KMS-11 (cell line): ENCODE measurements around the gene PRB4.

ENCODE experiments used
- H2AFZ ChIP-seq: fragments of 200-600 bp; sonication (generic); 2 replicates; pipeline ENCODE4 v1.6.1; 2016; ENCODE audit warnings: antibody characterized with exemption, mixed run types, low read depth
- H3K27ac ChIP-seq: fragments of 200-600 bp; sonication (generic); 2 replicates; pipeline ENCODE4 v1.6.1; 2016; ENCODE audit warnings: mild to moderate bottlenecking, mixed run types
- H3K27me3 ChIP-seq: fragments of 200-600 bp; sonication (generic); 2 replicates; pipeline ENCODE4 v1.6.1; 2017; ENCODE audit warnings: mild to moderate bottlenecking, low read depth, mixed run types, moderate library complexity; ENCODE audit not compliant: insufficient read depth
- H3K36me3 ChIP-seq: fragments of 200-600 bp; sonication (generic); 2 replicates; pipeline ENCODE4 v1.6.1; 2017; ENCODE audit warnings: mild to moderate bottlenecking, mixed run types; ENCODE audit not compliant: insufficient read depth
- H3K4me1 ChIP-seq: fragments of 200-600 bp; sonication (generic); 2 replicates; pipeline ENCODE4 v1.6.1; 2016; ENCODE audit warnings: mild to moderate bottlenecking, low read depth, mixed run types; ENCODE audit not compliant: poor library complexity, severe bottlenecking
- H3K4me2 ChIP-seq: fragments of 200-600 bp; sonication (generic); 2 replicates; pipeline ENCODE4 v1.7.0; 2016; ENCODE audit warnings: mild to moderate bottlenecking, mixed run types
- H3K4me3 ChIP-seq: fragments of 200-600 bp; sonication (generic); IDR thresholded peaks from 2 replicates; pipeline ENCODE4 v1.6.1; 2017; ENCODE audit warnings: low read depth, low read length, mixed read lengths; ENCODE audit not compliant: insufficient read depth
- H3K79me2 ChIP-seq: fragments of 200-600 bp; sonication (generic); 2 replicates; pipeline ENCODE4 v1.6.1; 2016; ENCODE audit warnings: low read depth, mixed run types; ENCODE audit not compliant: insufficient read depth
- H3K9ac ChIP-seq: fragments of 200-600 bp; sonication (generic); 2 replicates; pipeline ENCODE4 v1.6.1; 2016; ENCODE audit warnings: mild to moderate bottlenecking, mixed run types
- H4K20me1 ChIP-seq: fragments of 200-600 bp; sonication (generic); 2 replicates; pipeline ENCODE4 v1.6.1; 2016; ENCODE audit warnings: mild to moderate bottlenecking, mixed run types; ENCODE audit not compliant: insufficient read depth
- CTCF ChIP-seq: fragments of 200-600 bp; sonication (generic); conservative IDR thresholded peaks from 2 replicates; pipeline ENCODE4 v1.6.1; 2017; ENCODE audit warnings: low read depth, mild to moderate bottlenecking, antibody characterized with exemption, low read length, moderate library complexity, mixed read lengths

PRB4 gene

DNA sequence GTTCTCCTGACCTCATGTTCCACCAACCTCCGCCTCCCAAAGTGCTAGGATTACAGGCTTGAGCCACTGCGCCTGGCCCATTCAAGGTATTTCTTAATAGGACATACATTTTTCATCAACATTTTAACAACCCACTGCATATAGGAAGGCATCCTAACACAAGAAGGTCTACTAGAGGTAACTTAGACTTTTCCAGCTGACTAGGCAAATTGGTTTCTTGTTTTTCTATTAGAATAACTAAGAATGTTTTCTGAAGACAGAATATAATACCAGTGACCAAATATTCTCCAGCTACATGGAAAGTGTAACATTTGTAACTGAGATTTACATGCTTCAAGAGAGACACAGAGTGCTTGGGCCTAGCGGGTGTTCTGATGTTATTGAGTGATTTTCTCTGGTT, 14.2 kb upstream of the PRB4 start:
- H2AFZ ChIP-seq = no peak overlapping the region
- TF ChIP-seq CTCF = no peak
- no peak overlapping the region for H3K4me2 ChIP-seq
- no peaks in the 10 kb centered on the region for H4K20me1 ChIP-seq
- H3K36me3 ChIP-seq = no peaks in the 10 kb centered on the region
- no peak overlapping the region for H3K4me3 ChIP-seq
- H3K79me2 ChIP-seq = no peaks in the 10 kb centered on the region
- H3K27ac ChIP-seq = no peak overlapping the region
- H3K27me3 ChIP-seq = no peaks in the 10 kb centered on the region
- no peak overlapping the region for H3K9ac ChIP-seq
- H3K4me1 ChIP-seq = no peaks in the 10 kb centered on the region

DNA sequence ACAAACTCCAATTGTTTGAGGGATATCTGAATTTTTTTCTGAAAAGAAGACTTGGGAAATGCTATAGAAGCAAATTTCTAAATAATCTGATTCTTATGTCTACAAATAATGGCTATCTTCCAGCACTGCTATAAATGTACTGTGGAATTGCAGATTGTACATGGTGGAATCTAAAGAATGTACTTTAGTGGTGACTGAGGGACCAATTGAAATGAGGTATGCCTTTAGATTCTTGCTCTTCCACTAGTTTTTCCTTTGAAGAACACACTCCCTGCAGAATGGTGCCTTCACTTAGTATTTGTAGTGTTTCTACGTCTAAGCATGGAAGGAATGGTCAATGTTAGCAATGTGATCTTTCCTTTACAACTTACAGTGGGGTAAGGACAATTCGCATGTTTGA, 11.7 kb upstream of the PRB4 start:
- Histone ChIP-seq H2AFZ (no peak overlapping the region), H3K27ac (no peak overlapping the region), H4K20me1 (no peaks in the 10 kb centered on the region), H3K9ac (no peak overlapping the region), H3K4me2 (no peak overlapping the region), H3K27me3 (no peaks in the 10 kb centered on the region), H3K4me1 (no peaks in the 10 kb centered on the region), H3K36me3 (no peaks in the 10 kb centered on the region), H3K4me3 (no peak overlapping the region), H3K79me2 (no peaks in the 10 kb centered on the region)
- no peak for TF ChIP-seq CTCF

- Histone ChIP-seq H3K4me1 (no peaks in the 10 kb centered on the region), H3K4me2 (no peak overlapping the region), H3K36me3 (no peaks in the 10 kb centered on the region), H3K79me2 (no peaks in the 10 kb centered on the region), H4K20me1 (no peaks in the 10 kb centered on the region), H3K27ac (no peak overlapping the region), H2AFZ (no peak overlapping the region), H3K27me3 (no peaks in the 10 kb centered on the region), H3K4me3 (no peak overlapping the region), H3K9ac (no peak overlapping the region)
- TF ChIP-seq CTCF = no peak
Measured at GRCh38 chr12:11307143-11307542, 3.1 kb downstream of the PRB4 start.

DNA sequence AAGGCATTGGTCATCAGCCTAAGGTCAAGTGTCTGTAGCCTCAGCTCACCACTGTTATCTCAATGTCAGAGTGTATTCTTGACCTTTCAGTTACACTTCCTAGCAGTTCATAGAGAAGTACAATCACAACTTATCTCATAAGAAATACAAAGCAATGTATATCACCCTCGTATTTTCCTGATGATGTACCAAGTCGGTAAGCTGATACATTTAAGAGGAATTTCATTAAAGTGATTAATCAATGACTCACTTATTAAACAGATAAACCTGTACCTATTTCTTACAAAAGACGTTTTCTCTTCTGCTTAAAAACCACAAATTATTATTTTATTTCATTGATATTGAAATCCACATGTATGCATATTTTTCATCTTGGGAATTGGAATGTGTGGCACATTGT, 36.8 kb downstream of the PRB4 start:
- Histone ChIP-seq H3K27ac (no peak overlapping the region), H3K9ac (no peak overlapping the region), H4K20me1 (no peaks in the 10 kb centered on the region), H3K27me3 (no peaks in the 10 kb centered on the region), H3K36me3 (no peaks in the 10 kb centered on the region), H3K4me2 (no peak overlapping the region), H3K4me1 (no peaks in the 10 kb centered on the region), H2AFZ (no peak overlapping the region), H3K79me2 (no peaks in the 10 kb centered on the region), H3K4me3 (no peak overlapping the region)
- no peak for TF ChIP-seq CTCF

DNA sequence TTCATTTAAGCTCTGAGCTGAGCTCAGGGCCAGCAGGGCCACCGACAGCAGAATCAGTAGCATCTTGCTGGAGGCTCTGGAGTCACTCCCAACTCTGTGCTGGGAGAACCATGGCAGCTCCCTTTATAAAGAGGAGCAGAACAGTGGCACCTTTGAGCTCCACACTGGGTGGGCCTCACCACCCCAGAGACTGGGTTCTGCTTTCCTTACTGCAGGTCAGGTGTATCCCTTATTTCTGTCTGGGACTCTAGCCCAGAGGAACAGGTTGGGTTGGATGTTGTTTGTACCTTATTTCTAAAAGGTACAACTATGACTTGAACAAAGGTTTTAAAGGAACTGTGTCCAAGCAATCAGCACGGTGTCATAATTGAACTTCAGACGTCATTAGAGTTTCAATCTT, 40.6 kb downstream of the PRB4 start, which contains the start of gene PRB3:
PRB3 (minus strand) TSS at position 101 of the 400 bp plus-strand sequence; CDS start at position 63, 38 bp downstream.
- no peak for TF ChIP-seq CTCF
- Histone ChIP-seq H2AFZ (no peak within 1 kb of the TSS), H3K27me3 (no peaks in the 10 kb centered on the region), H3K4me3 (no peak within 1 kb of the TSS), H3K9ac (no peak within 1 kb of the TSS), H3K36me3 (no peaks in the 10 kb centered on the region), H3K27ac (no peak within 1 kb of the TSS), H3K4me2 (no peak within 1 kb of the TSS), H3K4me1 (no peaks in the 10 kb centered on the region), H4K20me1 (no peaks in the 10 kb centered on the region), H3K79me2 (no peaks in the 10 kb centered on the region)
